ENCODE measurements around the gene NLN.
"Not testable (repeated sequence)": the region's sequence is repeated elsewhere in the genome, so short reads cannot be mapped to it uniquely, and the experiment has no call there.

Gene NLN

DNA sequence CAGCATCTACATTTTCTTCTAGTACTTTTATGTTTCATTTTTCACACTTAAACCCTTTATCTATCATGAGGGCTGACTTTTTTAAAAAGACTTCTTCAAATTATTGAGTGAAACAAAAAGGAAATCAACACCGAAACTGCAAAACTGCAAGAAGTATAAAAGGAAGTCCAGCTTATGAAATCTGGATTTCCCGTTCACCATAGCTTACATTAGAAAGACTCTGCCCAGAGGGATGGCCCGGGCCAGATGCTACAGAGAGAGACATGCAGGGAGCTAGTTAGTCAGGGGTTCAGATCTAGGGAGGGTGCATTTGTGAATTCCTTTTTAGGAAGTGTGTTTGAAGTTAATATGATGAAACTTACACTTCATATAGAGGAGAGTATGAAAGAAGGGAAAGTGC is 10.0 kb downstream of the NLN start:
- not testable (repeated sequence) for DNase-seq (ENCODE audit: low read depth)

DNA sequence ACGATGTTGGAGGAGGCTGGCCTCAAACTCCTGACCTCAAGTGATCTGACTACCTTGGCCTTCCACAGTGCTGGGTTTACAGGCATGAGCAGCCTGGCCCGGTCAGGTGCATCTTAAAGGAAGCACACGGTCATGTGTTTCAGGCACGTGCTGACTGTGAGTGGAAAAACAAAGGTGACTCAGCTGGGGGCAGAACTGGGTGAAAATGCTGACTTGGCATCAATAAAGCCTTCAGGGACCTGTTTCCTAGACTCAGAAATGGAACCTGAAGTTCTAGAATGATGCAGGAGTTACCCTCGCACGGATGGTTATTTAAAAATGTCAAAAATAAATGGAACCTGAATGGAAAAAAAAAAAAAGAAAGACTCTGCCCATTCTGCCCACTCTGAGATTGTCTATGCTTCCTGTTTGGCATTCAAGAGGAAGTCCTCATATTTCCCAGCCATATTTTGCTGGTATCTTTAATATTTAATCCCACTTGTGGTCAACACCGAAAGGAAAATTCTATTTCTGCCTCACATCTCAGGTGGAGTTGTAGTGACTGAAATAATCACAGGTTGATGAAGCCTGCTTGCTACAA is 12.3 kb downstream of the NLN start:
- DNase-seq (ENCODE audit: low read depth) = not testable (repeated sequence)

DNA sequence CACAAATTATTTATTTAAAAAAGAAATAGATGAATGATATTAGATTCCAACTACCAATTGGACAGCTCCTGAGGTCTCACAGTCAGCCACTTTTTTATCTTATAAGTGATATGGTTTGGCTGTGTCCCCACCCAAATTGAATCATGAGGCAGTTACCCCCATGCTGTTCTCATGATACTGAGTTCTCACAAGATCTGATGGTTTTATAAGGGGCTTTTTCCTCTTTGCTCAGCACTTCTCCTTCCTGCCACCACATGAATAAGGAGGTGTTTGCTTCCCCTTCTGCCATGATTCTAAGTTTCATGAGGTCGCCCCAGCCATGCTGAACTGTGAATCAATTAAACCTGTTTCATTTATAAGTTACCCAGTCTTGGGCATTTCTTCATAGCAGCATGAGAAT is 12.9 kb downstream of the NLN start:
- DNase-seq (ENCODE audit: low read depth) = no peak

DNA sequence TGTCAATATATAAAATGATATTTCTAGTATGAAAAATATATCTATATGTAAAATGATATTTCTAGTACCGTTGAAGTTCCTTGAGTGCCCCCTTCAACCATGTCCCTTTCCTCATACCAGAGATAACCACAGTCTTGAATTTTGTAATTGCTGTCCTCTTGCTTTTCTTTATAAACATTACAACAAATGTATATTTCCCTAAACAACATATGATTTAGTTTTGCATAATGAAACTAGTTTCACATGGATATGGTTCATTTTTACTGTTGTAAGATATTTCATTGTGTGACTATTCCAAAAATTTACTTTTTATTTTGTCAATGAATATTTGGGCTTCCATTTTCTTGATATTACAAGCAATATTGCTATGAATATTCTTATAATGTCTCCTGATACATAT is 14.0 kb downstream of the NLN start:
- no peak for DNase-seq (ENCODE audit: low read depth)

DNA sequence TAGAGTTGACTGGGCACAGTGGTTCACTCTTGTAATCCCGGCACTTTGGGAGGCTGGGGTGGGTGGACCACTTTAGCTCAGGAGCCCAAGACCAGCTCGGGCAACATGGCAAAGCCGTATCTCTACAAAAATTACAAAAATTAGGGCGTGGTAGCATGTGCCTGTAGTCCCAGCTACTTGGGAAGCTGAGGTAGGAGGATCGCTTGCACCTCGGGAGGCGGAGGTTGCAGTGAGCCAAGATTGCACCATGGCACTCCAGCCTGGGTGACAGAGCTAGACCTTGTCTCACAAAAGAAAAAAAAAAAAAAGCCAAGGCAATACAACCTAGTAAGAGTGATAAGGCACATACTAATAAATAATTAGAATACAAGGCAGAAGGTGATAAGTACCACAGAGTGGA is 15.8 kb downstream of the NLN start:
- no peak for DNase-seq (ENCODE audit: low read depth)

DNA sequence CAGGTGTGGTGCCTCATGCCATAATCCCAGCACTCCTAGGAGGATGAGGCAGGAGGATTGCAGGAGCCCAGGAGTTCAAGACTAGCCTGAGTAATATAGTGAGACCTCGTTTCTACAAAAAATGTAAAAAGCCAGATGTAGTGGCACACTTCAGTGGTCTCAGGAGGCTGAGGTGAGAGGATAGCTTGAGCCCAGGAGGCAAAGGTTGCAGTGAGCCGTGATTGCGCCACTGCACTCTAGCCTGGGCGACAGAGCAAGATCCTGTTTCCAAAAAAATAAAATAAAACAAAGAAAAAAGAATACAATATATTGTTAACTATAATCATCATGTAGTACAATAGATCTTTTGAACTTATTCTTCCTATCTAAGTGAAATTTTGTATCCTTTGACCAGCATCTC is 16.3 kb downstream of the NLN start:
- no peak for DNase-seq (ENCODE audit: low read depth)

DNA sequence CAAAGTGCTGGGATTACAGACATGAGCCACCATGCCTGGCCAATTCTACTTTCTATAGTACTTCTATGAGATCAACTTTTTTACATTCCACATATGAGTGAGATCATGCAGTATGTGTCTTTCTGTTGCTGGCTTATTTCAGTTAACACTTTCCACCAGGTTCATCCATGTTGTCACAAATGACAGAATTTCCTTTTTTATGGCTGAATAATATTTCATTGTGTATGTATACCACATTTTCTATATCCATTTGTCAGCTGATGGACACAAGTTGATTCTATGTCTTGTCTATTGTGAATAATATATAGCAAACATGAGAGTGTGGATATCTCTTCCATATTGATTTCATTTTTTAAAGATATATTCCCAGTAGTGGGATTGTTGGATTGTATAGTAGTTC is 17.2 kb downstream of the NLN start:
- no peak for DNase-seq (ENCODE audit: low read depth)

DNA sequence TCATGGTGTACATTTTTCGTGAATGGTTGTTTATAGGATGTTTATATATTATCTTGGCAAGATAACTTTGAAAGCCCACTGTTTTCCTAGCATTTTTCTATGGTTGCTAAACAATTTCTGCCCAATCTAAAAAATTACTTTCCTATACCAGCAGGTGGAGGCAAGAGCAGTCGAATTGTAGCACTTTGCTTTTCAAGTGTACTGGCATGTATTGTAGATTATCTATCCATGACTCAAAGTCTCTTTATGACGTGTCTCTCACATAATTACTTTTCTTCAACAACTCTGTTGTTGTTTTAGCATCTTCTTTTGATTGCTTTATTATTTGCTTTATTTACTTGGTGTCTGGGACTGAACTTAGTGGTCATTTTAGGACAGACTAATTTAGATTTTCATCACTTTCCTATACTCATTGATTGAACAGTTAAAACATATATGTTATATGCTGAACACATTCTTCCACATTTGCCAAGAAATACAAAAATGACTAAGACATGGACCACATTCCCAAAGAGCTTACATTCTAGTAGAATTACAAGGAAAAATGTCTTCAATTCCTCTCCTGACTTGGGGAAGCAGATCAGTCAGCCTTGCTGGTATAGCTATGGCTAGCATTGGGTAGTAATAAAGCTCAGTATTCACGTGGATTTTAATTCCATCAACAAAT is 20.7 kb downstream of the NLN start:
- no peak for DNase-seq (ENCODE audit: low read depth)

DNA sequence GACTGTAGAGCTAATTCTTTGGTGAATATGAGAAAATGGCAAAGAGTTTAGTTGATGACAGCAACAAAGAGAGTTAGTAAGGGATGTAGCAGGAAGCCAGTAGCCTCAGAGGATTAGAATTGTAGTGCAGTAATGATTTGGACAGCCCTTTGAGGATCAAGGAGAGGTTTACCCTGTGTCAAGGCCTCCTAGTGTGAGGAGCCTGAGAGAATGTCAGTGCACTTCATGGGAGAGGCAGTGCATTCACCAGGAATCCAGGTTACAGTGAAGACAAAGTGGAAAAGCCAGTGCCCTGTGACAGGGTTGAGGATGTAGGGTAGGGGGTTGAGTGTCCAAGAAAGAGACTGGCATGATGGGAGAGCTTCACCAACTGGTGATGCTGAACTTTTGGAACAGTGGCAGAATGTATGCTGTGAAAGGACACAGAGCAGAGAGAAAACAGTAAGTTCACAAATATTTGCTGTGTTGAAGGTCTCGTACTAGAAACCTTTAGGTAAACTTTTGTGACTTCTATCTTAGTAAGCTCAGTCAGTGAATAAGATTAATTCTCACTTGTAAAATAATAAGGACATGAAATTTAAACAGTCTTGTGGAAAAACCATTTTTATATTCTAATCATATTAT is 27.3 kb downstream of the NLN start:
- DNase-seq (ENCODE audit: low read depth) = no peak

DNA sequence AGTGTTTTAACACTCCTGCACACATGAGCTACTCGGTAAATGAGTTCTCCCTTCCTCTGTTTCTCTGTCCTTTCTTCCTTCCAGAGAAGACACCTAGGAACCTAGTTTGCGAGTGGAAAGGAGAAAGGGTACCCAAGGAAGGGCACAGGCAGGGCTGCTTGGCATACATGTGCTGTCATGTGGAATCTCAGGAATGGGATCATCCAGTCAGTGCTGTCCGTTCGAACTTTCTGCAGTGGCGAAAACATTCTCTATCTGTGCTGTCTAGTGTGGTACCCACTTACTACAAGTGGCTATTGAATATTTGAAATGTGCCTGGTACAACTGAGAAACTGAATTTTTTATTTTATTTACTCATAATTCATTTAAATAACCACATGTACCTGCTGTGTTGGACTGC is 28.0 kb downstream of the NLN start:
- no peak for DNase-seq (ENCODE audit: low read depth)

DNA sequence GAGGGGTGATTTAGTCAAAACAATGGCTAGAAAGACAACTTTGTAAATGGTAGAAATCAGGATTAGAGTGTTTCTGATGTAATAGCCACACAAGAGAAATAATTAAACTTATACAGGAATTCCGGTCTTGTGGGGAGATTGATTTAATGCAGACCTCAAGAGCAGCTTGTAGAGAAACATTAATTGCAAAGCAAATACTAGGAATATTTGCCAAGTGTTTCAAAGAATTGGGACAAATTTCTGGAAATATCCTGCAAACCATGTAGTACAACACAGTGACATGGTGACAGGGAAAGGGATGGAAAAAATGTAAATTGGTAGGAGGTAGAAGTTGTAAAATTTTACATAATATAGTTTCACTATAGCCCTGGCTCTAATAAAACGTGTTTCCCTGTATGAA is 28.9 kb downstream of the NLN start:
- no peak for DNase-seq (ENCODE audit: low read depth)

DNA sequence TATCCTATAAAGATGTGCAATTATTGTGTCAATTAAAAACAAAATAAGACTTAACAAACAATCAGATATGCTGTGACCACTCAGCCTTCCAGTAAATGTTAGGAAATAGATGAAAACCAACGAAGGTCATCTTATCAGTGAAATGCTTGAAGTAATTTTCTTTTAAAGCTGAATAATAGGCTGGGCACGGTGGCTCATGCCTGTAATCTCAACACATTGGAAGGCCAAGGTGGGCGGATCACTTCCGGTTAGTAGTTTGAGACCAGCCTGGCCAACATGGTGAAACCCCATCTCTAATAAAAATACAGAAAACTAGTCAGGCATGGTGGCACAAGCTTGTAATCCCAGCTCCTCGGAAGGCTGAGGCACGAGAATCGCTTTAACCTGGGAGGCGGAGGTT is 31.2 kb downstream of the NLN start:
- no peak for DNase-seq (ENCODE audit: low read depth)

DNA sequence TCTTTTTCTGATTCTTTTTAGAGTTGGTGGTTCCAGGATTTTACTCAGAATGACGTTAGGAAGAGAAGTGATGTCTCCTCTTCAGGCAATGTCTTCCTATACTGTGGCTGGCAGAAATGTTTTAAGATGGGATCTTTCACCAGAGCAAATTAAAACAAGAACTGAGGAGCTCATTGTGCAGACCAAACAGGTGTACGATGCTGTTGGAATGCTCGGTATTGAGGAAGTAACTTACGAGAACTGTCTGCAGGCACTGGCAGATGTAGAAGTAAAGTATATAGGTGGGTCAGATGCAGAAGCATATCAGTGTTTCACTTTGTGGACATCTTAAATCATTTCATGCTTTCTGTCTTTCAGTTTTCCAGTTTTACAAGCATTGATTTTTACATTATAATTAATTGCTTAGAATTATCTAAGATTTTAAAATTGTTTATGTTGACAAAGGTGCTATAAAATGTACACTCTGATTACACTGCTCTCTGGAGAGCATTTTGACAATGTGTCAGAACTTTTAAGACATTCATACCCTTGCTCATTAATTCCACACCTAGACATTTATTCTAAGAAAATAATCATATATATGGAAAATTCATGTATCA is 36.6 kb downstream of the NLN start:
- no peak for DNase-seq (ENCODE audit: low read depth)

DNA sequence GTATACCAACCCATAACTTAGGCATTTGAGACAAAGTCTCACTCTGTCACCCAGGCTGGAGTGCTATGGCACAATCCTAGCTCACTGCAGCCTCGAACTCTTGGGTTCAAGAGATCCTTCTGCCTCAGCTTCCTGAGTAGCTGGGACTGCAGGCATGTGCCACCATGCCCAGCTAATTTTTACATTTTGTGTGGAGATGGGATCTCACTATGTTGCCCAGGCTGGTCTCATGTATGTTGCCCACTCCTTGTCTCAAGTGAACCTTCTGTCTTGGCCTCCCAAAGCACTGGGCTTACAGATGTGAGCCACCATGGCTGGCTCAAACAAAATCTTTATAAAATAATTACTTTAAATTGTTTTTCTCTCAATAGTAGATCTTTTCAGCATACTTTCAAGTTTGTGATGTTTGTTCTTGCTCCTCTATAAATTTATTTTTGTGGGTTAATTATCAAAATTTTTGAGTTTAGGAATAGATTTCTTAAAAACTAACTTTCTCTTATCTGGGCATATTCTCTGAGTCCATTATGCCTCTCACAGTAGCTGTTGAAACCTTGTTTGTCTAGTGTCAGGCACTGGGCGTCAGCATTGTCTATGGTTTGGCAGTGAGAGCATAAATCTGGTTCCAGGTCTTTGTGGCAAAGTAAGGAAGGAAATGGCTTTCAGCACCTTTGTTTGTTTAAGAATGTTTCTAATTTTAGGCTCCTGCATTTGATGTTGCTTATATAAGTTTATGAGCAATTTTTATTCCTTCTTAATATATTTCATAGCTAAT is 38.7 kb downstream of the NLN start:
- DNase-seq (ENCODE audit: low read depth) = peak; percentile 6

DNA sequence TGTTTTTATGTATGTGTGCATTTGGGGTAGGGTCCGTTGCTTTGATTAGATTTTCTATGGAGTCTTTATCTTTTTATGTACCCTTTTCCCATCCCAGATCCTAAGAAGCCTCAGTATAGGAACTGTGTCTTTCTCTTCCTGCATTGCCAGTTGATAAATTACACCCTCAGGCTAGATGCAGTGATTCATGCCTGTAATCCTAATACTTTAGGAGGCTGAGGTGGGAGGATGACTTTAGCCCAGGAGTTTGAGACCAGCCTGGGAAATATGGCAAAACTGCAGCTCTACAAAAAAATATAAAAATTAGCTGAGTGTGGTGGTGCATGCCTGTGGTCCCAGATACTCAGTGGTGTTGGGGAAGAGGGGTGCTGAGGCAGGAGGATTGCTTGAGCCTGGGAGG is 40.2 kb downstream of the NLN start:
- DNase-seq (ENCODE audit: low read depth) = no peak

DNA sequence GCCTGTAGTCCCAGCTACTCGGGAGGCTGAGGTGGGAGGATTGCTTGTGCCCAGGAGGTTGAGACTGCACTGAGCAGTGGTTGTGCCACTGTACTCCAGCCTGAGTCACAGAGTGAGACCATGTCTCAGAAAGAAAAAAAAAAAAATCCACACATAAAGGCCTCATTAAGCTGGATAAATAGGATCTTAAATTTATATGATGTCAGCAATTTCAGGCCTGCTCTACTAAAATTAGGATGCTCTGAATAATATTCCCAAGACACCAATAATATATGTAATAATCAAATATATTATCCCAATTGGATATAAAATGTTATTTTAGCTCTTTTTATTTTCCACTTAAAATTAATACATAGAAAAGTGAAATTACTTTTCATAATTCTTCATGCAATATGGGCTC is 43.6 kb downstream of the NLN start:
- no peak for DNase-seq (ENCODE audit: low read depth)

DNA sequence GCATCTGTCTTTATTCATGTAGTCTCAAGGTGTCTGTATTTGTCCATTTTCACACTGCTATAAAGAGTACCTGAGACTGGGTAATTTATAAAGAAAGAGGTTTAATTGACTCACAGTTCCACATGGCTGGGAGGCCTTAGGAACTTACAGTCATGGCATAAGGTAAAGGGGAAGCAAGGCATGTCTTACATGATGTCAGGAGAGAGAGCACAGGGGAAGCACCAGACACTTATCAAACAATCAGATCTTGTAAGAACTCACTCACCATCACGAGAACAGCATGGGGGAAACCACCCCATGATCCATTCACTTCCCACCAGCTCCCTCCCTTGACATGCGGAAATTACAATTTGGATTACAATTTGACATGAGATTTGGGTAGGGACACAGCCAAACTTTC is 44.2 kb downstream of the NLN start:
- DNase-seq (ENCODE audit: low read depth) = no peak

DNA sequence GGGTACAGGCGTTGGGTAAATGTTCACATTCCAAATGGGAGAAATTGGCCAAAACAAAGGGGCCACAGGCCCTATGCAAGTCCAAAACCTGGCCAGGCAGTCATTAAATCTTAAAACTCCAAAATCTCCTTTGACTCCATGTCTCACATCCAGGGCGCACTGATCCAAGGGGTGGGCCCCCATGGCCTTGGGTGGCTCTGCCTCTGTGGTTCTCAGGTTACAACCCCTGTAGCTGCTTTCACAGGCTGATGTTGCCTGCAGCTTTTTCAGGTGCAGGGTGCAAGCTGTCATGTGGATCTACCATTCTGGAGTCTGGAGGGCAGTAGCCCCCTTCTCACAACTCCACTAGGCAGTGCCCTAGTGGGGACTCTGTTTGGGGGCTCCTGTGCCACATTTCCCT is 44.8 kb downstream of the NLN start:
- DNase-seq (ENCODE audit: low read depth) = no peak

DNA sequence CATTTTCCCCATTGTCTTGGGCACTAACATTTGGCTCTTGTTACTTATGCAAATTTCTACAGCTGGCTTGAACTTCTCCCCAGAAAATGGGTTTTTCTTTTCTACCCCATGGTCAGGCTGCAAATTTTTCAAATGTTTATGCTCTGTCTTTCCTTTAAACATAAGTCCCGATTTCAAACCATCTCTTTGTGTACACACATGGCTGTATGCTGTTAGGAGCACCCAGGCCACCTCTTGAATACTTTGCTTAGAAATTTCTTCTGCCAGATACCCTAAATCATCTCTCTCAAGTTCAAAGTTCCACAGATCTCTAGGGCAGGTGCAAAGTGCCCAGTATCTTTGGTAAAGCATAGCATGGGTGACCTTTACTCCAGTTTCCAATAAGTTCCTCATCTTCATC is 45.6 kb downstream of the NLN start:
- no peak for DNase-seq (ENCODE audit: low read depth)

DNA sequence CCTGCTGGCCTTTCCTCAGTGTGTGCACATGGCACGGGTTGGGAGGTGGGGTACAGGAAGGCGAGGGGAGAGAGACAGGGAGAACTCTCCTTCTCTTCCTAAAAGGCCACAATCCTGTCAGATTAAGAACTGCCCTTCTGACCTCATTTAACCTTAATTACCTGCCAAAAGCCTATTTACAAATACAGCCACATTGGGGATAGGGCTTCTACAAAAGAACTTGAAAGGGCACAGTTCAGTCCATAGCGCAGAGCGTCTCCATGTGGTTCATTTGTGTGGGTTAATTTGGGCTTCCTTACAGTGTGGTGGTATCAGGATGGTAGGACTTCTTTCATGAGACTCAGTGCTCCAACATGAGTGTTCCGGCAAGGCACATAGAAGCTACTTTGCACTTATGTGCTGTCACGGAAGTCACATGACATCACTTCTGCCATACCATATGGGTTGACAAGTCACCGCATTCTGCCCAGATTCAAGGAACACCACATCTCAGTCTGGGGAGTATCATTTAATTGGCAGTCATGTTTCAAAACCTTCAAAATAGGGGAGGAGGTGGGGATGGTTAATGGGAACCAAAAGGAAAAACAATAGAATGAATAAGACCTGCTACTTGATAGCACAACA is 46.8 kb downstream of the NLN start:
- DNase-seq (ENCODE audit: low read depth) = no peak

DNA sequence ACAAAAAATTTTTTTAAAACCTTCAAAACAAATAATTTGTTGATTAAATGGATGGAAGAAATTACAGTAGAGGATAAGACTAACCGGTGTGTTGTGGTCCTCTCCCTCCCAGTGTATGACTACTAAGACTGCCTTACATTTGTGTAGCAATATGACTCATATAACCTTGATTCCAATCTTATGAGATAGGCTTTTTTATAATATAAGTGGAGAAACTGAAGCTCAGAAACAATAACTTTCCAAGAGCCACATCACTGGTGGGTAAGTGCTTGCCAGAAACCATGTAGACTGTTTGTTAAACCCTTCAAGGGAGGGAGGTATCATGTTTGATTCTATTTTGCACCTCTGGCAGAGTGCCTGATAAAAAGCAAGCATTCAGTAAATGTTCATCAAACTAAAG is 47.5 kb downstream of the NLN start:
- no peak for DNase-seq (ENCODE audit: low read depth)

DNA sequence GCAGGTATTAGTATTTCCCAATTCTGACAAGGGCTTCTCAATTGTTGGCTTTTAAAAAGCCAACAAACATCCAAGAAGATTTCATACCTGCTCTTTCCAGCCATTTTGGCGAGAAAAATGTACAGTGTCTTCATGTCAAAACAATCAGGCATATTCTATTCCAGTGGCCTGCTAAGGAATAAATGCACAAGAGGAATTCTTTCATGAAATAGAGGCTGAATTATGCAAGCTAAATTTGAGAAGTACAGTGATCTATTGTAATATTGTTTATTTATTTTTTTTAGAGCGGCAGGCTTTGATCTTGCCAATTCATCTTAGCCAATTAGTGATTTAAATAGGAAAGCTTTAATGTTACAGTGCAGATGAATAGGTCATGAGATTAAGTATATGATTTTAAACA is 49.3 kb downstream of the NLN start:
- DNase-seq (ENCODE audit: low read depth) = no peak
